Panc1 (cell line): Measurements from ENCODE around the gene METTL21C. TPM values are rescaled to one million over a fixed set of nuclear protein-coding genes. Genes with fewer than 3 reads are reported as not detected.

Source experiments
- ATAC-seq: fragments of 200-7000 bp; cut with Tn5 transposase; 2 replicates; pipeline ENCODE4 v1.9.1; 2020; ENCODE audit warnings: mild to moderate bottlenecking, moderate library complexity
- BruUV-seq: library from RNA; stranded (reverse); fragments of 400-500 nt; replicated peaks from 2 replicates; lab custom pipeline; 2021; lab: Mats Ljungman, UMichigan
- CTCF ChIA-PET: fragments of 300-600 bp; sonication (Branson Sonifier 250); formaldehyde crosslinking; loops from one replicate; lab custom pipeline; 2022; ENCODE audit warnings: antibody characterized with exemption; lab: Charles Lee
- POLR2A ChIA-PET: fragments of 300-600 bp; sonication (Branson Sonifier 250); formaldehyde crosslinking; loops from one replicate; lab custom pipeline; 2022; ENCODE audit warnings: antibody characterized with exemption; lab: Charles Lee
- DNase-seq: peaks from one replicate; pipeline ENCODE4 v3.0.0-alpha.2; 2010; ENCODE audit warnings: low read depth, low spot score
- H3K27ac ChIP-seq: 2 replicates; pipeline ENCODE4 v1.5.1; 2011; ENCODE audit warnings: mild to moderate bottlenecking, low read length, inconsistent platforms
- H3K27me3 ChIP-seq: fragments of 200-500 bp; sonication (Bioruptor generic); 2 replicates; pipeline ENCODE4 v1.6.0; 2014; ENCODE audit warnings: low read length, inconsistent platforms; ENCODE audit not compliant: control insufficient read depth, insufficient read depth
- H3K36me3 ChIP-seq: fragments of 200-500 bp; sonication (Bioruptor generic); 2 replicates; pipeline ENCODE4 v1.5.1; 2014; ENCODE audit warnings: inconsistent platforms, mild to moderate bottlenecking, low read length, moderate library complexity; ENCODE audit not compliant: control insufficient read depth, insufficient read depth
- H3K4me1 ChIP-seq: 2 replicates; pipeline ENCODE4 v1.5.1; 2011; ENCODE audit warnings: inconsistent platforms, mild to moderate bottlenecking, low read length, moderate library complexity; ENCODE audit not compliant: control insufficient read depth, insufficient read depth
- H3K4me3 ChIP-seq, 2 experiments: 2 replicates each; pipeline ENCODE4 v1.5.1; 2011 to 2012; ENCODE audit warnings: low read depth in 2 of 2, low read length in 2 of 2, mild to moderate bottlenecking in 2 of 2, inconsistent platforms in 1 of 2, moderate library complexity in 1 of 2
- H3K9me3 ChIP-seq: fragments of 200-500 bp; sonication (Bioruptor generic); 2 replicates; pipeline ENCODE4 v1.5.1; 2014; ENCODE audit warnings: low read depth, mild to moderate bottlenecking, inconsistent platforms, low read length, moderate library complexity; ENCODE audit not compliant: control insufficient read depth, insufficient read depth
- POLR2AphosphoS5 ChIP-seq: IDR thresholded peaks from 2 replicates; pipeline ENCODE4 v1.6.1; 2012; ENCODE audit warnings: mild to moderate bottlenecking, low read depth, low read length, moderate library complexity
- SIN3A ChIP-seq: IDR thresholded peaks from 2 replicates; pipeline ENCODE4 v1.6.1; 2012; ENCODE audit warnings: low read depth, mild to moderate bottlenecking, low read length, moderate library complexity, borderline replicate concordance; ENCODE audit not compliant: insufficient read depth
- TCF7L2 ChIP-seq: IDR thresholded peaks from 2 replicates; pipeline ENCODE4 v1.6.1; 2011; ENCODE audit warnings: mild to moderate bottlenecking, low read depth, low read length, inconsistent platforms
- in situ Hi-C: cut with HindIII; loops from 2 replicates; pipeline ENCODE4 v1.10.0; 2016; ENCODE audit warnings: low sequenced_read_pairs, low pct_unique_long_range_greater_than_20kb
- intact Hi-C: fragments of 100-400 bp; cut with micrococcal nuclease; formaldehyde crosslinking; loops from one replicate; pipeline ENCODE4 v1.10.0; 2022; ENCODE audit not compliant: unreplicated experiment
- total RNA-seq: library from RNA; stranded (reverse); gene quantifications from one replicate; pipeline ENCODE4 v1.2.1, GENCODE V29; 2021; ENCODE audit not compliant: unreplicated experiment
- TF ChIP-seq, protein P1 (sequence below): fragments of 450-650 bp; IDR thresholded peaks from 2 replicates; pipeline ENCODE4 v1.5.1; 2017; ENCODE audit warnings: mild to moderate bottlenecking
- TF ChIP-seq, protein P2 (sequence below), 2 experiments: IDR thresholded peaks; 2 replicates each; pipeline ENCODE4 v1.6.1; 2011 to 2012; ENCODE audit warnings: low read depth in 2 of 2, control low read depth in 1 of 2, low read length in 1 of 2, mild to moderate bottlenecking in 1 of 2, moderate library complexity in 1 of 2; ENCODE audit not compliant: insufficient read depth in 1 of 2

Gene METTL21C
- total RNA-seq, 1 experiment from 2014 or later: not detected

DNA sequence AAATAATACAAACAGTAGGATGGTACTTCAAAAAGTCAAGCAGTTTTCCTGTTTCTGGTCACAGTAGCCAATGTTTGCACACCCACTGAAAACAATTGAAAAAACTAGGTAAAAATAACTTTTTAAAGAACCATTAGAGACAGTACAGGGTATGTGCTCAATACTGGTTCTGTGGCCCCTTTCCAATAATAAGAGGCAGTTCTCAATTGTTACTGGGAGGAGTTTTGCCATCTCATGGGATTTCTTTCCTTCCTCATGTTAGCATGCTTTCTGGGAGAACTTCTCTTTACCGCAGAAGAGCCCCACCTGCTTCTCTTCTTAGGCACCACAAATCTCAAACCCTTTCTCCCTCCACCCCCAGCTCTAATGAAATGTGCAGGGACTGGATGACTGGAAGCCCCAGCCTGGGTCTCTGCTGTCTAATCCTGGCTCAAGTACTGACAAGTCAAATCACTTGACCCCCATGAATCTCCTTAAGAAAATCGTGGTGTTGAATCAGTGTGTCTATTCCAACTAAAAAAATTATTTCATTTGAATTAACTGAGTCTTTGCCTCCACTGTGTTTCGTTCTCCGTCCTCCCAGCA lies 14.6 kb downstream of the METTL21C start:
- CTCF ChIA-PET: no interaction called here
- no TSS peak for BruUV-seq
- H3K9me3 ChIP-seq: no peaks in the 10 kb centered on the region
- in situ Hi-C loops: no loop called here
- H3K36me3 ChIP-seq: no peaks in the 10 kb centered on the region; the same call in 1 of the 2 replicates
- POLR2A ChIA-PET: no interaction called here
- H3K4me1 ChIP-seq: no peaks in the 10 kb centered on the region
- ATAC-seq (no peak), DNase-seq (no peak)
- no peak overlapping the region for H3K27ac ChIP-seq
- no peaks in the 10 kb centered on the region for H3K27me3 ChIP-seq
- intact Hi-C loops: no loop called here
- H3K4me3 ChIP-seq: no peak overlapping the region
- TF ChIP-seq SIN3A: no peak
- TF ChIP-seq TCF7L2: no peak
- no peak for TF ChIP-seq POLR2AphosphoS5
- TF ChIP-seq, protein P1, sequence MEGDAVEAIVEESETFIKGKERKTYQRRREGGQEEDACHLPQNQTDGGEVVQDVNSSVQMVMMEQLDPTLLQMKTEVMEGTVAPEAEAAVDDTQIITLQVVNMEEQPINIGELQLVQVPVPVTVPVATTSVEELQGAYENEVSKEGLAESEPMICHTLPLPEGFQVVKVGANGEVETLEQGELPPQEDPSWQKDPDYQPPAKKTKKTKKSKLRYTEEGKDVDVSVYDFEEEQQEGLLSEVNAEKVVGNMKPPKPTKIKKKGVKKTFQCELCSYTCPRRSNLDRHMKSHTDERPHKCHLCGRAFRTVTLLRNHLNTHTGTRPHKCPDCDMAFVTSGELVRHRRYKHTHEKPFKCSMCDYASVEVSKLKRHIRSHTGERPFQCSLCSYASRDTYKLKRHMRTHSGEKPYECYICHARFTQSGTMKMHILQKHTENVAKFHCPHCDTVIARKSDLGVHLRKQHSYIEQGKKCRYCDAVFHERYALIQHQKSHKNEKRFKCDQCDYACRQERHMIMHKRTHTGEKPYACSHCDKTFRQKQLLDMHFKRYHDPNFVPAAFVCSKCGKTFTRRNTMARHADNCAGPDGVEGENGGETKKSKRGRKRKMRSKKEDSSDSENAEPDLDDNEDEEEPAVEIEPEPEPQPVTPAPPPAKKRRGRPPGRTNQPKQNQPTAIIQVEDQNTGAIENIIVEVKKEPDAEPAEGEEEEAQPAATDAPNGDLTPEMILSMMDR: no peak
- TF ChIP-seq, protein P2, sequence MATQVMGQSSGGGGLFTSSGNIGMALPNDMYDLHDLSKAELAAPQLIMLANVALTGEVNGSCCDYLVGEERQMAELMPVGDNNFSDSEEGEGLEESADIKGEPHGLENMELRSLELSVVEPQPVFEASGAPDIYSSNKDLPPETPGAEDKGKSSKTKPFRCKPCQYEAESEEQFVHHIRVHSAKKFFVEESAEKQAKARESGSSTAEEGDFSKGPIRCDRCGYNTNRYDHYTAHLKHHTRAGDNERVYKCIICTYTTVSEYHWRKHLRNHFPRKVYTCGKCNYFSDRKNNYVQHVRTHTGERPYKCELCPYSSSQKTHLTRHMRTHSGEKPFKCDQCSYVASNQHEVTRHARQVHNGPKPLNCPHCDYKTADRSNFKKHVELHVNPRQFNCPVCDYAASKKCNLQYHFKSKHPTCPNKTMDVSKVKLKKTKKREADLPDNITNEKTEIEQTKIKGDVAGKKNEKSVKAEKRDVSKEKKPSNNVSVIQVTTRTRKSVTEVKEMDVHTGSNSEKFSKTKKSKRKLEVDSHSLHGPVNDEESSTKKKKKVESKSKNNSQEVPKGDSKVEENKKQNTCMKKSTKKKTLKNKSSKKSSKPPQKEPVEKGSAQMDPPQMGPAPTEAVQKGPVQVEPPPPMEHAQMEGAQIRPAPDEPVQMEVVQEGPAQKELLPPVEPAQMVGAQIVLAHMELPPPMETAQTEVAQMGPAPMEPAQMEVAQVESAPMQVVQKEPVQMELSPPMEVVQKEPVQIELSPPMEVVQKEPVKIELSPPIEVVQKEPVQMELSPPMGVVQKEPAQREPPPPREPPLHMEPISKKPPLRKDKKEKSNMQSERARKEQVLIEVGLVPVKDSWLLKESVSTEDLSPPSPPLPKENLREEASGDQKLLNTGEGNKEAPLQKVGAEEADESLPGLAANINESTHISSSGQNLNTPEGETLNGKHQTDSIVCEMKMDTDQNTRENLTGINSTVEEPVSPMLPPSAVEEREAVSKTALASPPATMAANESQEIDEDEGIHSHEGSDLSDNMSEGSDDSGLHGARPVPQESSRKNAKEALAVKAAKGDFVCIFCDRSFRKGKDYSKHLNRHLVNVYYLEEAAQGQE (IDR thresholded peaks at IDR 0.05; ENCODE audit: insufficient read depth in 1 of 2, low read depth in 2 of 2, low read length in 1 of 2): no peak

DNA sequence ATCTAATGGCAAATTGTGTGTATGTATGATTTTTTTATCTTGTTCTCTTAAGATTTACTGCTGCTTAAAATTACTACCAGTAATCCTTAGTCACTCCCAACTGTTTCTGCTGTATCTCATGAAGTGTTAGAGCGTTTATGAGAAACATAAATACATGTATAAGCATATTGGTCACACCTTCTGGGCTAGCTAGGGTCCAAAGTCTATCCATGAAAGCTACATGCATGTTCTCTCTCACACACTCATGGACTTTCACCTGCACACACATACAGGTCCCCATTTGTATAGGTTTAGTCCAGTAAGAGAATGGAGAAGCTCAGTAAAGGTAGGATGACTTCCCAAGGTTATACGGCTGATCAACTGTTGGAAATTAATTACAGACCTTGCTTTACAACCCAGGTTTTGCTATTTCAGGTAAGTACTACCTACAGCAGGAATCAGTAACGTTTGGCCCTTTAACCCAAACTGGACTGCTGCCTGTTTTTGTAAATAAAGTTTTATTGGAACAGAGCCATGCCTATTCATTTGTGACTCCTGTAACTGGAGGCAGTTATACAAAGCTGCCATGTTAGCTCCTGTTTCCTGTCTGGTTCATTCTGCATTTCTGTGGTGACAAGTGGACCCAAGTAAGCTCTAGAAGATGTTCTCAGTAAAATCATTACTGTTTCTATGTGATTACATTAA lies 15.3 kb downstream of the METTL21C start:
- no peak overlapping the region for H3K27ac ChIP-seq
- no peak for TF ChIP-seq SIN3A
- no peak for TF ChIP-seq POLR2AphosphoS5
- TF ChIP-seq, protein P2 (IDR thresholded peaks at IDR 0.05; ENCODE audit: insufficient read depth in 1 of 2, low read depth in 2 of 2, low read length in 1 of 2): no peak
- TF ChIP-seq TCF7L2: no peak
- TF ChIP-seq, protein P1: no peak
- no peaks in the 10 kb centered on the region for H3K4me1 ChIP-seq
- no peak for DNase-seq
- H3K9me3 ChIP-seq: no peaks in the 10 kb centered on the region
- no TSS peak for BruUV-seq
- in situ Hi-C loops: no loop called here
- no peak overlapping the region for H3K4me3 ChIP-seq
- CTCF ChIA-PET: no interaction called here
- no peaks in the 10 kb centered on the region; the same call in 1 of the 2 replicates for H3K36me3 ChIP-seq
- H3K27me3 ChIP-seq: no peaks in the 10 kb centered on the region
- POLR2A ChIA-PET: no interaction called here
- intact Hi-C loops: no loop called here
- ATAC-seq: no peak
